Measurements from ENCODE around the gene STK38. TPM values are rescaled to one million over a fixed set of nuclear protein-coding genes. Genes with fewer than 3 reads are reported as not detected.

STK38 gene
- total and polyA plus RNA-seq, 2 of the 13 experiments (the other 11 are each of a cell fraction or from before 2014, with no cell fraction given), result 10.3 to 20.7 TPM

DNA sequence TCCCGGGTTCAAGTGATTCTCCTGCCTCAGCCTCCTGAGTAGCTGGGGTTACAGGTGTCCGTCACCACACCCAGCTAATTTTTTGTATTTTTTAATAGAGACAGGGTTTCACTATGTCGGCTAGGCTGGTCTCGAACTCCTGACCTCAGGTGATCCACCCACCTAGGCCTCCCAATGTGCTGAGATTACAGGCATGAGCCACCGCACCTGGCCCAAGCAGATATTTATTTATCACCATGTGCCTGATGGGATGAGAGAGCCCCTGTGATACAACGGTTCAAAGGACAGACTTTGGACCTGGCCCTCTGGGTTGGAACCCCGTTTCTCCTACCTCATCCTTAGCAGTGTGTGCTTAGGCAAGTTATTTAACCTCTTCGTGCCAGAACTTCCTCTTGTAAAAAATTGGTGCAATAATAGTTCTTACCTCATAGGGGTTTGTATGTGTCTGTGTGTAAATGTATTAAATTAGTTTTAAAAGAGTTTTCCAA, 19.2 kb upstream of the STK38 start (continued):
- TF ChIP-seq, protein P1, sequence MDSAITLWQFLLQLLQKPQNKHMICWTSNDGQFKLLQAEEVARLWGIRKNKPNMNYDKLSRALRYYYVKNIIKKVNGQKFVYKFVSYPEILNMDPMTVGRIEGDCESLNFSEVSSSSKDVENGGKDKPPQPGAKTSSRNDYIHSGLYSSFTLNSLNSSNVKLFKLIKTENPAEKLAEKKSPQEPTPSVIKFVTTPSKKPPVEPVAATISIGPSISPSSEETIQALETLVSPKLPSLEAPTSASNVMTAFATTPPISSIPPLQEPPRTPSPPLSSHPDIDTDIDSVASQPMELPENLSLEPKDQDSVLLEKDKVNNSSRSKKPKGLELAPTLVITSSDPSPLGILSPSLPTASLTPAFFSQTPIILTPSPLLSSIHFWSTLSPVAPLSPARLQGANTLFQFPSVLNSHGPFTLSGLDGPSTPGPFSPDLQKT (CRISPR knock-in tag; IDR thresholded peaks at IDR 0.05; ENCODE audit: borderline replicate concordance), result no peak
- TF ChIP-seq TCF7 (IDR thresholded peaks at IDR 0.05; ENCODE audit: low read depth) (peak; percentile 88), ARNT2 (CRISPR knock-in tag; IDR thresholded peaks at IDR 0.05; ENCODE audit: low read depth) (no peak), ERF (CRISPR knock-in tag; IDR thresholded peaks at IDR 0.05) (peak; percentile 74), ZBTB3 (CRISPR knock-in tag; IDR thresholded peaks at IDR 0.05; ENCODE audit: borderline replicate concordance, low read depth) (0 out of 2 replicates have a peak, but pooled peaks have one; percentile 71), GABPA (IDR thresholded peaks at IDR 0.05; ENCODE audit: low read depth, low read length) (no peak), GABPA (CRISPR knock-in tag; IDR thresholded peaks at IDR 0.05; ENCODE audit: low read depth) (peak; percentile 14; the same call in 1 of the 2 replicates), ZNF451 (CRISPR knock-in tag; IDR thresholded peaks at IDR 0.05) (no peak), YEATS4 (CRISPR knock-in tag; IDR thresholded peaks at IDR 0.05; ENCODE audit: borderline replicate concordance) (peak; percentile 56; the same call in 1 of the 2 replicates), NCOA2 (CRISPR knock-in tag; IDR thresholded peaks at IDR 0.05) (peak; percentile 75), NFATC3 (CRISPR knock-in tag; IDR thresholded peaks at IDR 0.05) (no peak), GZF1 (CRISPR knock-in tag; IDR thresholded peaks at IDR 0.05) (no peak), ZNF264 (CRISPR knock-in tag; IDR thresholded peaks at IDR 0.05) (peak; percentile 75), ZNF530 (CRISPR knock-in tag; IDR thresholded peaks at IDR 0.05; ENCODE audit: low read depth) (no peak), FOXK2 (IDR thresholded peaks at IDR 0.05) (no peak), ZNF101 (CRISPR knock-in tag; IDR thresholded peaks at IDR 0.05; ENCODE audit: borderline replicate concordance, low read depth) (no peak), ZNF674 (CRISPR knock-in tag; IDR thresholded peaks at IDR 0.05; ENCODE audit: low read depth) (no peak), ZNF678 (CRISPR knock-in tag; IDR thresholded peaks at IDR 0.05) (0 out of 2 replicates have a peak, but pooled peaks have one; percentile 25), AHR (CRISPR knock-in tag; IDR thresholded peaks at IDR 0.05) (0 out of 2 replicates have a peak, but pooled peaks have one; percentile 44)
- TF ChIP-seq, protein P2, sequence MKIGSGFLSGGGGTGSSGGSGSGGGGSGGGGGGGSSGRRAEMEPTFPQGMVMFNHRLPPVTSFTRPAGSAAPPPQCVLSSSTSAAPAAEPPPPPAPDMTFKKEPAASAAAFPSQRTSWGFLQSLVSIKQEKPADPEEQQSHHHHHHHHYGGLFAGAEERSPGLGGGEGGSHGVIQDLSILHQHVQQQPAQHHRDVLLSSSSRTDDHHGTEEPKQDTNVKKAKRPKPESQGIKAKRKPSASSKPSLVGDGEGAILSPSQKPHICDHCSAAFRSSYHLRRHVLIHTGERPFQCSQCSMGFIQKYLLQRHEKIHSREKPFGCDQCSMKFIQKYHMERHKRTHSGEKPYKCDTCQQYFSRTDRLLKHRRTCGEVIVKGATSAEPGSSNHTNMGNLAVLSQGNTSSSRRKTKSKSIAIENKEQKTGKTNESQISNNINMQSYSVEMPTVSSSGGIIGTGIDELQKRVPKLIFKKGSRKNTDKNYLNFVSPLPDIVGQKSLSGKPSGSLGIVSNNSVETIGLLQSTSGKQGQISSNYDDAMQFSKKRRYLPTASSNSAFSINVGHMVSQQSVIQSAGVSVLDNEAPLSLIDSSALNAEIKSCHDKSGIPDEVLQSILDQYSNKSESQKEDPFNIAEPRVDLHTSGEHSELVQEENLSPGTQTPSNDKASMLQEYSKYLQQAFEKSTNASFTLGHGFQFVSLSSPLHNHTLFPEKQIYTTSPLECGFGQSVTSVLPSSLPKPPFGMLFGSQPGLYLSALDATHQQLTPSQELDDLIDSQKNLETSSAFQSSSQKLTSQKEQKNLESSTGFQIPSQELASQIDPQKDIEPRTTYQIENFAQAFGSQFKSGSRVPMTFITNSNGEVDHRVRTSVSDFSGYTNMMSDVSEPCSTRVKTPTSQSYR (CRISPR knock-in tag; IDR thresholded peaks at IDR 0.05; ENCODE audit: borderline replicate concordance), result peak; percentile 12; the same call in 1 of the 2 replicates
- TF ChIP-seq, protein P3, sequence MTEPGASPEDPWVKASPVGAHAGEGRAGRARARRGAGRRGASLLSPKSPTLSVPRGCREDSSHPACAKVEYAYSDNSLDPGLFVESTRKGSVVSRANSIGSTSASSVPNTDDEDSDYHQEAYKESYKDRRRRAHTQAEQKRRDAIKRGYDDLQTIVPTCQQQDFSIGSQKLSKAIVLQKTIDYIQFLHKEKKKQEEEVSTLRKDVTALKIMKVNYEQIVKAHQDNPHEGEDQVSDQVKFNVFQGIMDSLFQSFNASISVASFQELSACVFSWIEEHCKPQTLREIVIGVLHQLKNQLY (CRISPR knock-in tag; IDR thresholded peaks at IDR 0.05), result peak; percentile 65
- TF ChIP-seq, protein P4, sequence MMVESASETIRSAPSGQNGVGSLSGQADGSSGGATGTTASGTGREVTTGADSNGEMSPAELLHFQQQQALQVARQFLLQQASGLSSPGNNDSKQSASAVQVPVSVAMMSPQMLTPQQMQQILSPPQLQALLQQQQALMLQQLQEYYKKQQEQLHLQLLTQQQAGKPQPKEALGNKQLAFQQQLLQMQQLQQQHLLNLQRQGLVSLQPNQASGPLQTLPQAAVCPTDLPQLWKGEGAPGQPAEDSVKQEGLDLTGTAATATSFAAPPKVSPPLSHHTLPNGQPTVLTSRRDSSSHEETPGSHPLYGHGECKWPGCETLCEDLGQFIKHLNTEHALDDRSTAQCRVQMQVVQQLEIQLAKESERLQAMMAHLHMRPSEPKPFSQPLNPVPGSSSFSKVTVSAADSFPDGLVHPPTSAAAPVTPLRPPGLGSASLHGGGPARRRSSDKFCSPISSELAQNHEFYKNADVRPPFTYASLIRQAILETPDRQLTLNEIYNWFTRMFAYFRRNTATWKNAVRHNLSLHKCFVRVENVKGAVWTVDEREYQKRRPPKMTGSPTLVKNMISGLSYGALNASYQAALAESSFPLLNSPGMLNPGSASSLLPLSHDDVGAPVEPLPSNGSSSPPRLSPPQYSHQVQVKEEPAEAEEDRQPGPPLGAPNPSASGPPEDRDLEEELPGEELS (CRISPR knock-in tag; IDR thresholded peaks at IDR 0.05), result peak; percentile 65
- TF ChIP-seq, protein P5, sequence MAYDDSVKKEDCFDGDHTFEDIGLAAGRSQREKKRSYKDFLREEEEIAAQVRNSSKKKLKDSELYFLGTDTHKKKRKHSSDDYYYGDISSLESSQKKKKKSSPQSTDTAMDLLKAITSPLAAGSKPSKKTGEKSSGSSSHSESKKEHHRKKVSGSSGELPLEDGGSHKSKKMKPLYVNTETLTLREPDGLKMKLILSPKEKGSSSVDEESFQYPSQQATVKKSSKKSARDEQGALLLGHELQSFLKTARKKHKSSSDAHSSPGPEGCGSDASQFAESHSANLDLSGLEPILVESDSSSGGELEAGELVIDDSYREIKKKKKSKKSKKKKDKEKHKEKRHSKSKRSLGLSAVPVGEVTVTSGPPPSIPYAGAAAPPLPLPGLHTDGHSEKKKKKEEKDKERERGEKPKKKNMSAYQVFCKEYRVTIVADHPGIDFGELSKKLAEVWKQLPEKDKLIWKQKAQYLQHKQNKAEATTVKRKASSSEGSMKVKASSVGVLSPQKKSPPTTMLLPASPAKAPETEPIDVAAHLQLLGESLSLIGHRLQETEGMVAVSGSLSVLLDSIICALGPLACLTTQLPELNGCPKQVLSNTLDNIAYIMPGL (CRISPR knock-in tag; IDR thresholded peaks at IDR 0.05; ENCODE audit: borderline replicate concordance in 1 of 2, low read depth in 1 of 2), result peak; percentile 38 to 52; a peak in 2 of 4 replicates
